ENCODE measurements around the gene ARSB.
A peak's percentile ranks its signal among the peaks of the same experiment; 100 is the strongest.

ARSB gene

GRCh38 chr5:78799266-78800017 lies 185.7 kb downstream of the ARSB start:
- DNase-seq = no peak

DNA sequence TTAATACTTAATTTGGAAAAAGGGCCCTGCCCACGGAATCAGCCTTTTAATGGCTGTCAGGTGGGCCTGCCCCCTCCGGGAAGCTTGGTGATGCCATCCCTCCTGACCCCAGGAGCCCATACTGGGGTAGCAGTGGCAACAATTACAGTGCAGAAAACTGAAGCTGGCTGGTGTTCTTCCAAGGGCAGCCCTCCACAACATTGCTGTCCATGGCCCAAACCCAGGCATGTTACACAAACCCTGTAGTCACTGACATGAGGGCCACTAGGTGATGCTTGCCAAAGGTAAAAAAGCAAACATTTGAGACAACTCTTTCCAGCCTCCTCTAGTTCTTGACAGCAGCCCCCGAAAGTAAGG lies 186.5 kb downstream of the ARSB start:
- DNase-seq = no peak

DNA sequence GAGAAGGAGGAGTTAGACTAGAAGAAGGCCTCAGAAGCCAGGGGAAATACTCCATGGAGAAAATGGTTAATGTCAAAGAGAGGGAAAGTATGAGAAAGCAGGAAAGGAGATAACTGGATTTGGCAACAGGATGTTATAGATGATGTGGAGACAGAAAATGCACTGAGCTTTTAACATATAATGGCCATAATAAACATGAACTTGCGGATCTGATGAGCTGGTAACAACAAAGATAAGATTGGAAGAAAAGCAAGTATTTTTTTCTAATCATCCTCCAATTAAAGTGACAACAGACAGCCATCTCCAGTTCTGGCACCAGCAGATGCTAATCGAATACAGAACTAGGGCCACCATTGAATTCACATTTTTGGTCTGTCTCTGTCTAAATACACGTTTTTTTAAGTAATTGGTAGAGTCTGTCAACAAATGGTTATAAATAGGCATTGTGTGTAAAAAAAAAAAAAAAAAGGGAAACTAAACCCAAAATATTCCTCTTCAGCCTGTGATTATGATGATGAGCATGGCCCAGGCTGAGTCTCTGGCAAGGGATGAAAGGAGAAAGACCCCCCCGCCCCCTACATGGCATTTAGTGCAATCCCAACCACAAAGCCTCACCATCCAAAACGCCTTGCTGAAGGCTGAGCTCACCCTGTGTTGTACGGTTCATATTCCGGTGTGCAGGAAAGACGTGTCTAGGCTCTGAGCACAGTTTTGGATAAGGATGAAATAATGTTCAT lies 187.0 kb downstream of the ARSB start:
- DNase-seq = no peak

GRCh38 chr5:78795757-78796156 lies 189.4 kb downstream of the ARSB start:
- DNase-seq = peak; percentile 21

- no peak for DNase-seq
These were observed 190.4 kb downstream of the ARSB start for GRCh38 chr5:78794693-78795215.

- DNase-seq = no peak
These were observed 191.0 kb downstream of the ARSB start for GRCh38 chr5:78793907-78794662.

- no peak for DNase-seq
These were observed 192.6 kb downstream of the ARSB start for GRCh38 chr5:78792345-78793055.

GRCh38 chr5:78791501-78792100 lies 193.5 kb downstream of the ARSB start:
- DNase-seq = no peak

DNA sequence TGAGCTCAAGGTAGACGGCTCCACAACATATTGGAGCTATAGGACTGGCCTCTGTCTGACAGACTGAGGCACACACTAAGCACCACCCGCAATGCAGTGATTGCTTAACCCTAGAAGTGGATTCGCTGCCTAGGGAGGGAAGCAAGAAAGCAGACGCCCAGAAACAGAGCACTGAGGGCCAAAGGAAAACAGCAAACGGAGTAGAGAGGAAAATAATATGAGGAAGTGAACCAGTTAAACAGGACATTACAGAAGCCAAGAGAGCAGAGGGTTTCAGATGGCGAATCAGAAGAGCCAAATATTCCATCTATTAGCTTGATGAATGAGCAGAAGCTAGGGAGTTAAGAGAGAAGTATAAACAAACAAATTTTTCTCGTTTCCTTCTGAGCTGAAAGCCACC lies 197.3 kb downstream of the ARSB start:
- DNase-seq = no peak

DNA sequence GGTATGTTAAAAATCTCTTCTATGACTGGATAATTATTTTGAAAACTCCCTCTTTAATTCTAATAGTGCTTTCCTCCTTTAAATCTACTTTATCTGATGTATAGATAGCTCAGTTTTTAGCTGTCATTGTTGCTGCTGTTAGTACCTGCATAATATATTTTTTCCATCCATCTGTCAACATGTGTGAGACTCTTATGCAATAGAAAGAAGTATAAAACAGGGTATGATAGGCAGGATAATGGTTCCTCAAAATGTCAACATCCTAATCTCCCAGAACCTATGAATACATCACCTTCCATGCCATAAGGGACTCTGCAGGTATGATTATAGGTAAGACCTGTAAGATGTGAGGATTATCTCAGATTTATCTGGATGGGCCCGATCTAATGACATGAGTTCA lies 199.7 kb downstream of the ARSB start:
- DNase-seq = no peak

GRCh38 chr5:78783434-78784130 lies 201.5 kb downstream of the ARSB start:
- DNase-seq = no peak

DNA sequence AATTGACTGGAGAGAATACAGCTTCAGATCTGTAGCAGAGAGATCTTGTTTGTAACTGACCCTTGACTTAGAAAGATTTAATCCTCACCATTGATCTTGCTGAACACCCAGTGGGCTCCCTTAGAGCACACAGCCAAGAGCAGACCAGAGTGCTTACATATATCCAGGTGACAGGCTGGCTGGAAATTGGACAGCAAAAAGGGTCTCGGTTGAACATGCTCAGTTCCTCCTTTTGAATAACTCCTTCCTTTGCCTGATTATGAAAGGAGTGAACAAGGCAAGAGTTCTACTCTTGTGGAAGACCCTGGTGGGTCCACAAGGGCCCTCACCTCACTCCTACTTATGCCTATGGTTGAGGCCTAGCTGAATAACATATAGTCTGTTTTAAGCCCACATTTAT lies 202.4 kb downstream of the ARSB start:
- no peak for DNase-seq

- DNase-seq = no peak
These were observed 203.4 kb downstream of the ARSB start for GRCh38 chr5:78781611-78782286.

GRCh38 chr5:78779771-78780616 lies 205.1 kb downstream of the ARSB start:
- DNase-seq = no peak

DNA sequence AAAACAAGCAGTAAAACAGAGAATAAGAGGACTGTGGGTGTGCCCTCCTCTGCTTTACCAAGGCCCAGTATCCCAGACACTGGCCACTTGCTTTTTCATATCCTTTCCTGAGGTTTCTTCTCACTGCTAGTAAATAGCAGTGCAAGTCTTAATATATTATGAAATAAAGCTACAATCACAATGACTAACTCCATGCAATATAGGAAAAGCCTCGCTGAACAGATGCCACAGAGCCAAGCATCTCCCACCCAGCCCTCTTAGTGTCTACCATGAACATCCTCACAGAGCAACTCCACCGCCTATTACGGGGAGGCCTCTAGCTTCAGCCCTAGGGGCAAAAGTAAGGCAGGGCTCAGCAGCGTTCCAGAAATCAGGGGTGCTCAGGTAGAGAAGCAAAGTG lies 205.8 kb downstream of the ARSB start:
- DNase-seq = no peak

DNA sequence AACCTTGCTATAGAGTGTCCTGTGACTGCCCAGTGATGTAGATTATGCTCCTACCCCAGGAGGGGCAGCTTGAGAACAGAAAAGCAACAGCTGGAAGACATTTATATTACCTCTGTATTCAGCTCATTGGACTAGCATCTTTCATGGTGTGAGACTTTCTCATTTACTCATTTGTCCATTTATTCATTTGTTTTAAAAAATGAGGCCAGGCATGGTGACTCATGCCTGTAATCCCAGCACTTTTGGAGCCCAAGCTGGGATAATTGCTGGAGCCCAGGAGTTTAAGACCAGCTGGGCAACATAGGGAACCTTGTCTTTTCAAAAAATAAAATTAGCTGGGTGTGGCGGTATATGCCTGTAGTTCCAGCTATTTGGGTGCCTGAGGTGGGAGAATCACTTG lies 206.6 kb downstream of the ARSB start:
- no peak for DNase-seq

DNA sequence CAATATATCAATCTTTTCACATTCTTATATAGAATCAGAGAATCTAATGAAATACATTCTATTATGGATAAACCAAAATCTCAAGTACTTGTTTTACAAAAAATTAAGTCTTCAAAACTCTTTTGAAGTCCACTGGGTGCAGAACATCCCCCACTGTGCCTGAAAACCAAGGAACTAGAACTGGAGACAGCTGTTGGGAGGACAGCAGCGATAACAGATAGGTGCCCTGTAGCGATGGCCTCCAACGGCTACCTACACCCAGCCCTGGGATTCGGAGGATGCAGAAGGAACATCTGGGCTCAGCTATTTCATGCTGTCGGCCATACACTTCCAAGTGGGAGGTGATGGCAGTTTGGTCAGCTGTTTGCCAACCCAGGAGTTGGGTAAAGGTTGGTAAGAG lies 207.2 kb downstream of the ARSB start:
- no peak for DNase-seq

DNA sequence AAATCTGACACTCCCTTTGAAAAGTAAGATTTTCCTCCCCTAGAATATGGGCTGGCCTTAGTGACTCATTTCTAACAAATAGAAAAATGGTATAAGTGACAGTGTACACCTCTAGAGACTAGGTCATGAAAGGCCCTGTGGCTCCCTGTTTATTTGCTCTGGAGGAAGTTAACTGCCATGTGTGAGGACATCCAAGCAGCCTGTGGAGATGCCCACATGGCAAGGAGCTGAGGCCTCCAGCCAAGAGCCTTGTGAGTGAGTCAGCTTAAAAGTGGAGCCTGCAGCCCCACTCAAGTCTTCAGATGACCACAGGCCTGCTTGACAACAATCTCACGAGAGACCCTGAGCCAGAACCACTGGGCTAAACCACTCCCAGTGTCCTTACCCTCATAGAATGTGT lies 208.5 kb downstream of the ARSB start:
- peak; percentile 3 for DNase-seq

DNA sequence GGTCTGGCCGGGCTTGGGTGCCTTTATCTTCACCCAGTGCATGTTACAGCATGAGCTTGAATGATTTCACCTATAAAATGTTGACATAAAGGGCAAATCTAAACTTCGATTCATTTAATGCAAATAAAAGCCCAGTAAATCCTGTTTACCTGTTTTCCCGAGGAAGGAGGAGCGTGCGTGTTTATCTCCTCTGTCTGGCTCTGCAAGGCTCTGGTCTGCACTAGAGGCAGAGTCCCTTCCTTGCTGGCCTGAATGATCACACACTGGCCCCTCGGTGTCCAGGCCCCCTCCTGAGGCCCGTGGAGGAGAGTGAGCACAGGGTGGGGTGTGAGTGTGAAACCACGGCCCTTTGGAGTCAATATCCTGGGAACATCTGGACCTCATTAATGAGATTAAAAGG lies 211.5 kb downstream of the ARSB start:
- no peak for DNase-seq

Data from activated CD4-positive, alpha-beta T cell treated with anti-CD3 and anti-CD28 coated beads, Interleukin-2, Interleukin-6, amounts not matched to agents 100 ng/mL and 50 ng/mL, durations not matched to agents 16 hours and 8 hours (primary cell).